HepG2 (cell line): ENCODE data around the gene COX8C. TPM values are rescaled to one million over a fixed set of nuclear protein-coding genes. Genes with fewer than 3 reads are reported as not detected.

Experiments
- ATAC-seq: fragments of 200-7000 bp; cut with Tn5 transposase; 3 replicates; pipeline ENCODE4 v1.9.1; 2020; ENCODE audit warnings: mild to moderate bottlenecking, moderate library complexity
- BruUV-seq: library from RNA; stranded (reverse); fragments of 400-500 nt; replicated peaks from 2 replicates; lab custom pipeline; 2021; lab: Mats Ljungman, UMichigan
- CTCF ChIA-PET: fragments of 300-600 bp; formaldehyde crosslinking; extraction: SDS; loops from one replicate; lab custom pipeline; 2021; ENCODE audit warnings: low total read pairs, inconsistent platforms, low intra/inter-chr PET ratio; lab: Yijun Ruan, JAX
- POLR2A ChIA-PET: fragments of 350-600 bp; sonication (Branson Sonifier 250); formaldehyde crosslinking; loops from one replicate; lab custom pipeline; 2020; ENCODE audit warnings: antibody characterized with exemption, inconsistent platforms; lab: Yijun Ruan, JAX
- DNase-seq: peaks from one replicate; pipeline ENCODE4 v3.0.0-alpha.2; 2015; ENCODE audit warnings: low spot score
- FAIRE-seq: peaks from 3 replicates; lab custom pipeline; 2011; peaks lifted over from hg19 to GRCh38; lab: Jason Lieb, UNC
- H2AFZ ChIP-seq: one replicate; pipeline ENCODE4 v1.6.1; 2011; ENCODE audit warnings: low read length, inconsistent platforms
- H3K27ac ChIP-seq: fragments of 300-600 bp; 3 replicates; pipeline ENCODE4 v1.8.0; 2011; ENCODE audit warnings: mixed run types, mild to moderate bottlenecking, mixed read lengths, low read length, inconsistent platforms; ENCODE audit not compliant: insufficient read depth; ENCODE audit errors: extremely low read length
- H3K27me3 ChIP-seq, 2 experiments: fragments of 200-600 bp in 1 of 2; 2 replicates in 1 of 2; 3 replicates in 1 of 2; pipeline versions ENCODE4 v1.6.0 to v1.8.0; 2011; ENCODE audit warnings: low read length in 2 of 2, mild to moderate bottlenecking in 2 of 2, moderate library complexity in 2 of 2, inconsistent platforms in 1 of 2; ENCODE audit not compliant: insufficient read depth in 2 of 2, control insufficient read depth in 1 of 2
- H3K36me3 ChIP-seq, 2 experiments: fragments of 200-600 bp in 1 of 2; replicated peaks in 1 of 2; 2 replicates in 1 of 2; 3 replicates in 1 of 2; pipeline versions ENCODE4 v1.5.1 to v1.8.0; 2011; ENCODE audit warnings: low read length in 2 of 2, inconsistent platforms in 1 of 2; ENCODE audit not compliant: insufficient read depth in 2 of 2, control insufficient read depth in 1 of 2
- H3K4me1 ChIP-seq: 2 replicates; pipeline ENCODE4 v1.5.1; 2012; ENCODE audit warnings: low read length, inconsistent platforms; ENCODE audit not compliant: insufficient read depth
- H3K4me2 ChIP-seq: 2 replicates; pipeline ENCODE4 v1.6.0; 2011; ENCODE audit warnings: low read depth, low read length, inconsistent platforms
- H3K4me3 ChIP-seq, 3 experiments: fragments of 200-600 bp in 1 of 3; sonication (generic), shearing (Covaris generic) in 1 of 3; replicated peaks in 1 of 3; 2 replicates each; pipeline ENCODE4 v1.5.1; 2011 to 2016; ENCODE audit warnings: low read length in 3 of 3, inconsistent platforms in 2 of 3, low read depth in 2 of 3, mild to moderate bottlenecking in 2 of 3, control low read depth in 1 of 3, mixed read lengths in 1 of 3; ENCODE audit not compliant: insufficient read depth in 1 of 3
- H3K79me2 ChIP-seq: one replicate; pipeline ENCODE4 v1.6.1; 2011; ENCODE audit warnings: low read length, inconsistent platforms; ENCODE audit not compliant: insufficient read depth
- H3K9ac ChIP-seq: 2 replicates; pipeline ENCODE4 v1.6.0; 2011; ENCODE audit warnings: mild to moderate bottlenecking, low read depth, low read length, inconsistent platforms; ENCODE audit not compliant: insufficient read depth
- H3K9me3 ChIP-seq: 2 replicates; pipeline ENCODE4 v1.5.1; 2012; ENCODE audit warnings: mild to moderate bottlenecking, low read length
- H4K20me1 ChIP-seq: 2 replicates; pipeline ENCODE4 v1.6.0; 2011; ENCODE audit warnings: inconsistent platforms, mild to moderate bottlenecking, low read length, moderate library complexity; ENCODE audit not compliant: insufficient read depth
- ARID2 ChIP-seq: sonication (generic); formaldehyde crosslinking; IDR thresholded peaks from 2 replicates; pipeline ENCODE4 v1.8.1; 2022; ENCODE audit warnings: mild to moderate bottlenecking, missing genetic modification reagents, borderline replicate concordance
- FOXK1 ChIP-seq: sonication (generic); formaldehyde crosslinking; IDR thresholded peaks from 2 replicates; pipeline ENCODE4 v1.4.0; 2020; ENCODE audit warnings: low read depth, missing genetic modification reagents, borderline replicate concordance
- GATAD1 ChIP-seq: IDR thresholded peaks from 2 replicates; pipeline ENCODE4 v1.6.1; 2016; ENCODE audit warnings: missing genetic modification reagents, missing compliant biosample characterization
- JUND ChIP-seq: sonication (generic); formaldehyde crosslinking; IDR thresholded peaks from 2 replicates; pipeline ENCODE4 v1.8.0; 2022; ENCODE audit warnings: mild to moderate bottlenecking, missing genetic modification reagents
- NCOA2 ChIP-seq: sonication (generic); formaldehyde crosslinking; IDR thresholded peaks from 2 replicates; pipeline ENCODE4 v1.8.0; 2022; ENCODE audit warnings: inconsistent platforms
- PTBP1 ChIP-seq: fragments of 200-400 bp; formaldehyde crosslinking; IDR thresholded peaks from 2 replicates; pipeline ENCODE4 v1.6.1; 2018; ENCODE audit warnings: low read length, low read depth; ENCODE audit not compliant: poor library complexity, severe bottlenecking
- TBX2 ChIP-seq: sonication (generic); formaldehyde crosslinking; IDR thresholded peaks from 2 replicates; pipeline ENCODE4 v1.5.0; 2020; ENCODE audit warnings: missing genetic modification reagents, mild to moderate bottlenecking, borderline replicate concordance
- ZNF441 ChIP-seq: sonication (generic); formaldehyde crosslinking; IDR thresholded peaks from 2 replicates; pipeline ENCODE4 v1.7.0; 2021; ENCODE audit warnings: missing genetic modification reagents, borderline replicate concordance
- ZSCAN31 ChIP-seq: sonication (generic); formaldehyde crosslinking; IDR thresholded peaks from 2 replicates; pipeline ENCODE4 v1.5.0; 2020; ENCODE audit warnings: low read depth, mild to moderate bottlenecking, missing genetic modification reagents
- whole genome bisulfite sequencing: methylation state at CpG from one replicate; pipeline ENCODE4 v1.1.6; 2017; ENCODE audit warnings: low lambda C conversion rate; 5-methylcytosine and 5-hydroxymethylcytosine counted together
- in situ Hi-C: cut with HindIII; loops from 2 replicates; pipeline ENCODE4 v1.10.0; 2017; ENCODE audit warnings: low pct_unique_long_range_greater_than_20kb; ENCODE audit not compliant: extremely low pct_ligation_motif_present
- intact Hi-C: fragments of 100-400 bp; cut with micrococcal nuclease; formaldehyde crosslinking; loops from one replicate; pipeline ENCODE4 v1.10.0; 2022; ENCODE audit not compliant: unreplicated experiment
- polyA plus RNA-seq, 8 experiments: library from polyadenylated mRNA; depleted of rRNA in 3 of 8; stranded (reverse) in 7 of 8; unstranded in 1 of 8; fragments of >200 nt; fragmentation: Illumina TruSeq in 4 of 8; extraction: Trizol in 4 of 8; gene quantifications; 2 replicates each; pipeline versions ENCODE4 v1.2.1 to v1.2.3, GENCODE V29; 2011 to 2016; ENCODE audit warnings: low read depth in 4 of 8, missing spikeins in 1 of 8, mixed read lengths in 1 of 8; ENCODE audit not compliant: insufficient read depth in 1 of 8
- total RNA-seq, 5 experiments: library from RNA; depleted of rRNA; stranded (reverse); fragments of >200 nt; fragmentation: Illumina TruSeq; extraction: Trizol; gene quantifications; 2 replicates each; pipeline ENCODE4 v1.2.3, GENCODE V29; 2016; ENCODE audit warnings: low read depth in 1 of 5
- TF ChIP-seq, protein P1 (sequence below): IDR thresholded peaks from 2 replicates; pipeline ENCODE4 v1.6.1; 2016; ENCODE audit warnings: mild to moderate bottlenecking, missing biosample characterization, missing genetic modification reagents
- TF ChIP-seq, protein P2 (sequence below), 2 experiments: sonication (generic) in 1 of 2; formaldehyde crosslinking in 1 of 2; IDR thresholded peaks; 2 replicates each; pipeline versions ENCODE4 v1.4.0 to v1.6.1; 2016 to 2020; ENCODE audit warnings: borderline replicate concordance in 1 of 2, low read depth in 1 of 2, mild to moderate bottlenecking in 1 of 2, missing genetic modification reagents in 1 of 2
- TF ChIP-seq, protein P3 (sequence below): sonication (generic); formaldehyde crosslinking; IDR thresholded peaks from 2 replicates; pipeline ENCODE4 v1.5.0; 2020; ENCODE audit warnings: mild to moderate bottlenecking, missing genetic modification reagents
- TF ChIP-seq, protein P4 (sequence below): sonication (generic); formaldehyde crosslinking; IDR thresholded peaks from 2 replicates; pipeline ENCODE4 v1.9.0; 2022; ENCODE audit warnings: missing genetic modification reagents, mild to moderate bottlenecking, borderline replicate concordance

COX8C gene
- total and polyA plus RNA-seq, 2 of the 13 experiments (the other 11 are each of a cell fraction or from before 2014, with no cell fraction given) = not detected

DNA sequence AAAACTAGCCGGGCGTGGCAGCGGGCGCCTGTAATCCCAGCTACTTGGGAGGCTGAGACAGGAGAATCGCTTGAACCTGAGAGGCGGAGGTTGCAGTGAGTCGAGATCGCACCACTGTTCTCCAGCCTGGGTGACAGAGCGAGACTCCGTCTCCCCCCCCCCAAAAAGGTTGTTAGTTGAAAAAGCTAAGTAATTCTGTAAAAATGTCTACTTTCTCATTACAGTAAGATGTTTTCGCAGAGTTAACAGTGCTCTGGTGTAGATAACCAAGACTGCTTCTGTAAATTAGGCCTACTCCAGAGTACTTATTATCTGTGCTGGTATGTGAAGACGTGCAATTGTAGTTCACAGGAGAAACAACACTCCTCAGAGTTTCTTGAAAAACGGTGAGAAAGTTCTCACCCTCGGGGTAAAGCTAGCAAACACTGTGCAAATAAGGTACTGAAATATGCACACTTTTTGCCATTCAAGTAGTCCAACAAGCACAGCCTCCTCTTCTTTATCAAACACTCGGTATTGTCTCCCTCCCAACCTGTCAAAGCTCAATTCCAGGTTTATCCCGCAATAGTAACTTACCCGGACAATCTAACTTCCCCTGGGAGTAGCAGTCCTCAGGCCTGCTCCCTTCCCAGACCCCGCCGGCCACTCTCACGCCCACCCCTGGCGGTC lies 15.1 kb upstream of the COX8C start:
- Histone ChIP-seq H3K4me3 (peak overlapping the region; percentile 77 to 81 (median 79)), H4K20me1 (peaks cover 21% of the 10 kb centered on the region), H3K9me3 (peaks cover 2% of the 10 kb centered on the region; the same call in 1 of the 2 replicates), H3K36me3 (no peaks in the 10 kb centered on the region), H3K79me2 (peaks cover 57% of the 10 kb centered on the region), H2AFZ (no peak overlapping the region), H3K4me1 (peaks cover 55% of the 10 kb centered on the region), H3K27ac (peak overlapping the region; percentile 84), H3K27me3 (no peaks in the 10 kb centered on the region; a peak in 1 of 5 replicates), H3K9ac (peak overlapping the region; percentile 87), H3K4me2 (peak overlapping the region; percentile 83)
- no peak for ATAC-seq
- DNase-seq = no peak
- WGBS = 0% methylated on average over 20 of the region's 21 CpGs
- no peak for FAIRE-seq
- intact Hi-C loops (loop anchor here (5.0 to 10.0 kb wide), 2 partner anchors 47 to 125 kb away; partner anchors contain the start of genes GON7 and UBR7), in situ Hi-C loops (no loop called here)
- CTCF ChIA-PET = no interaction called here
- BruUV-seq = no TSS peak
- POLR2A ChIA-PET = interaction anchor here (0.7 to 2.1 kb wide), 4 partner anchors 13 to 125 kb away, joined by 3 to 8 read pairs (median 3); partner anchors contain the start of genes GON7 and UBR7
- TF ChIP-seq, protein P1, sequence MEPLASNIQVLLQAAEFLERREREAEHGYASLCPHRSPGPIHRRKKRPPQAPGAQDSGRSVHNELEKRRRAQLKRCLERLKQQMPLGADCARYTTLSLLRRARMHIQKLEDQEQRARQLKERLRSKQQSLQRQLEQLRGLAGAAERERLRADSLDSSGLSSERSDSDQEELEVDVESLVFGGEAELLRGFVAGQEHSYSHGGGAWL = no peak
- TF ChIP-seq FOXK1 (CRISPR knock-in tag) (peak; percentile 43; the same call in 1 of the 2 replicates), GATAD1 (CRISPR knock-in tag) (0 out of 2 replicates have a peak, but pooled peaks have one; percentile 7), ZNF441 (CRISPR knock-in tag) (peak; percentile 75; the same call in 1 of the 2 replicates), ZSCAN31 (CRISPR knock-in tag) (0 out of 2 replicates have a peak, but pooled peaks have one; percentile 8), ARID2 (0 out of 2 replicates have a peak, but pooled peaks have one; percentile 72), TBX2 (0 out of 2 replicates have a peak, but pooled peaks have one; percentile 6), PTBP1 (no peak), NCOA2 (CRISPR knock-in tag) (no peak), JUND (CRISPR knock-in tag) (no peak)
- TF ChIP-seq, protein P2, sequence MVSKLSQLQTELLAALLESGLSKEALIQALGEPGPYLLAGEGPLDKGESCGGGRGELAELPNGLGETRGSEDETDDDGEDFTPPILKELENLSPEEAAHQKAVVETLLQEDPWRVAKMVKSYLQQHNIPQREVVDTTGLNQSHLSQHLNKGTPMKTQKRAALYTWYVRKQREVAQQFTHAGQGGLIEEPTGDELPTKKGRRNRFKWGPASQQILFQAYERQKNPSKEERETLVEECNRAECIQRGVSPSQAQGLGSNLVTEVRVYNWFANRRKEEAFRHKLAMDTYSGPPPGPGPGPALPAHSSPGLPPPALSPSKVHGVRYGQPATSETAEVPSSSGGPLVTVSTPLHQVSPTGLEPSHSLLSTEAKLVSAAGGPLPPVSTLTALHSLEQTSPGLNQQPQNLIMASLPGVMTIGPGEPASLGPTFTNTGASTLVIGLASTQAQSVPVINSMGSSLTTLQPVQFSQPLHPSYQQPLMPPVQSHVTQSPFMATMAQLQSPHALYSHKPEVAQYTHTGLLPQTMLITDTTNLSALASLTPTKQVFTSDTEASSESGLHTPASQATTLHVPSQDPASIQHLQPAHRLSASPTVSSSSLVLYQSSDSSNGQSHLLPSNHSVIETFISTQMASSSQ (IDR thresholded peaks at IDR 0.05; ENCODE audit: low read depth) = no peak
- TF ChIP-seq, protein P2 (CRISPR knock-in tag; IDR thresholded peaks at IDR 0.05; ENCODE audit: borderline replicate concordance) = 0 out of 2 replicates have a peak, but pooled peaks have one; percentile 1
- TF ChIP-seq, protein P3, sequence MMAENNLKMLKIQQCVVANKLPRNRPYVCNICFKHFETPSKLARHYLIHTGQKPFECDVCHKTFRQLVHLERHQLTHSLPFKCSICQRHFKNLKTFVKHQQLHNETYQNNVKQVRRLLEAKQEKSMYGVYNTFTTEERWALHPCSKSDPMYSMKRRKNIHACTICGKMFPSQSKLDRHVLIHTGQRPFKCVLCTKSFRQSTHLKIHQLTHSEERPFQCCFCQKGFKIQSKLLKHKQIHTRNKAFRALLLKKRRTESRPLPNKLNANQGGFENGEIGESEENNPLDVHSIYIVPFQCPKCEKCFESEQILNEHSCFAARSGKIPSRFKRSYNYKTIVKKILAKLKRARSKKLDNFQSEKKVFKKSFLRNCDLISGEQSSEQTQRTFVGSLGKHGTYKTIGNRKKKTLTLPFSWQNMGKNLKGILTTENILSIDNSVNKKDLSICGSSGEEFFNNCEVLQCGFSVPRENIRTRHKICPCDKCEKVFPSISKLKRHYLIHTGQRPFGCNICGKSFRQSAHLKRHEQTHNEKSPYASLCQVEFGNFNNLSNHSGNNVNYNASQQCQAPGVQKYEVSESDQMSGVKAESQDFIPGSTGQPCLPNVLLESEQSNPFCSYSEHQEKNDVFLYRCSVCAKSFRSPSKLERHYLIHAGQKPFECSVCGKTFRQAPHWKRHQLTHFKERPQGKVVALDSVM = peak; percentile 77
- TF ChIP-seq, protein P4, sequence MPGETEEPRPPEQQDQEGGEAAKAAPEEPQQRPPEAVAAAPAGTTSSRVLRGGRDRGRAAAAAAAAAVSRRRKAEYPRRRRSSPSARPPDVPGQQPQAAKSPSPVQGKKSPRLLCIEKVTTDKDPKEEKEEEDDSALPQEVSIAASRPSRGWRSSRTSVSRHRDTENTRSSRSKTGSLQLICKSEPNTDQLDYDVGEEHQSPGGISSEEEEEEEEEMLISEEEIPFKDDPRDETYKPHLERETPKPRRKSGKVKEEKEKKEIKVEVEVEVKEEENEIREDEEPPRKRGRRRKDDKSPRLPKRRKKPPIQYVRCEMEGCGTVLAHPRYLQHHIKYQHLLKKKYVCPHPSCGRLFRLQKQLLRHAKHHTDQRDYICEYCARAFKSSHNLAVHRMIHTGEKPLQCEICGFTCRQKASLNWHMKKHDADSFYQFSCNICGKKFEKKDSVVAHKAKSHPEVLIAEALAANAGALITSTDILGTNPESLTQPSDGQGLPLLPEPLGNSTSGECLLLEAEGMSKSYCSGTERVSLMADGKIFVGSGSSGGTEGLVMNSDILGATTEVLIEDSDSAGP (CRISPR knock-in tag) = peak; percentile 33; the same call in 1 of the 2 replicates
